Activated CD4-positive, alpha-beta T cell treated with anti-CD3 and anti-CD28 coated beads, Interleukin-2, Interleukin-6, amounts not matched to agents 100 ng/mL and 50 ng/mL, durations not matched to agents 16 hours and 8 hours (primary cell): Measurements from ENCODE around the gene GABBR2.

ENCODE experiments used
- DNase-seq: peaks from one replicate; pipeline ENCODE4 v3.0.0-alpha.2; 2020

GABBR2 gene

DNA sequence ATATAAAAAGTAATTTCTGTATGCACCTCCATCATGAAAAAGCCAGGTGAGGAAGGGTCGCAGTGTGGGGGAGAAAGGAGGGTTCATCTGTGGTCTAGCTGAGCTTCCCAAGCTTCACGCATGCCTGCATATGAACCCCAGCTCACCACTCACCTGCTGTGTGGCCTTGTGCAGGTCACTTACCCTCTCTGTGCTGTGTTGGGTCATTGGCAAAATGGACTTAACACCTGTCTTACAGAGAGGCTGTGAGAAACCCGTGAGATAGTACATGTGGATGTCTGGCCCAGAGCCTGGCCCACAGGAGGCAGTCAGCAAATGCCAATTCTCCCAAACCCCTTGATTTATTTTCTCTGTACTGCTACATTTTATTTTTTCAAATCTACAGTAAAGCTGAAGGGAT is 88.9 kb downstream of the GABBR2 start:
- no peak for DNase-seq

DNA sequence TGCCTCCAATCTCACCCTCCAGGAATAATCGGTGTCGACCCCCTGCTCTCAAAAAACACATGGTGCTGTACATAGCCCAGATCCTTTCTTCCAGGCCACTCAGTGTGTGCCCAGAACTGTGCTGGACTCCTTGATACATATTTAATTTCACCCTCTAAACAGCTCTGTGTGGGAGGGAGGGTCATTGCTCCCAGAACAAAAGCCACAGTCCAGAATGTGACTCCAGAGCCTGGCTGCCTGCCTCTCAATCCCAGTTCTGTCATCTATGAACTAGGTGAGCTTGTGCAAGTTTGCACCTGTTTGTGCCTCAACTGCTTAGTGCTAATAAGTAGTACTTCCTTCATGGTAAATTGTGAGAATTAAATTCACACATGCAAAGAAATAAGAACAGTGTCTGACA is 93.1 kb downstream of the GABBR2 start:
- DNase-seq: no peak

DNA sequence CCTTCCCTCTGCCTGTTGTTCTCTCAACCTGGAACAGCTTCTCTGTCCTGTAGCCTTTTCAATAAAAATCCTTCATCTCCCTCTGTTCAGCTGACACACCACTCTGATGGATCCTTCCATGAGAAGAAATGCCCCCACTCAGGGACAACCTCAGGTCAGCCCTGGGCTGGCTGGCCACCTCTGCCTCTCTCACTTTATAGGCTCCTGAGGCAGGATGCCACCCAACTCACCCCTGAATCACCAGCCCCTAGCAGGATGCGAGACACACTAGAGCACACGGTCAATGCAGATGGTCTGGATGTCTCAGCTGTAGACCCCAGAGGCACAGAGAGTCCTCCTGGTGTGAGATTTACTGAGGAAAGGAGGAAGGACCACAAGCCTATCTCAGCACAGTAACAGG is 93.8 kb downstream of the GABBR2 start:
- no peak for DNase-seq

DNA sequence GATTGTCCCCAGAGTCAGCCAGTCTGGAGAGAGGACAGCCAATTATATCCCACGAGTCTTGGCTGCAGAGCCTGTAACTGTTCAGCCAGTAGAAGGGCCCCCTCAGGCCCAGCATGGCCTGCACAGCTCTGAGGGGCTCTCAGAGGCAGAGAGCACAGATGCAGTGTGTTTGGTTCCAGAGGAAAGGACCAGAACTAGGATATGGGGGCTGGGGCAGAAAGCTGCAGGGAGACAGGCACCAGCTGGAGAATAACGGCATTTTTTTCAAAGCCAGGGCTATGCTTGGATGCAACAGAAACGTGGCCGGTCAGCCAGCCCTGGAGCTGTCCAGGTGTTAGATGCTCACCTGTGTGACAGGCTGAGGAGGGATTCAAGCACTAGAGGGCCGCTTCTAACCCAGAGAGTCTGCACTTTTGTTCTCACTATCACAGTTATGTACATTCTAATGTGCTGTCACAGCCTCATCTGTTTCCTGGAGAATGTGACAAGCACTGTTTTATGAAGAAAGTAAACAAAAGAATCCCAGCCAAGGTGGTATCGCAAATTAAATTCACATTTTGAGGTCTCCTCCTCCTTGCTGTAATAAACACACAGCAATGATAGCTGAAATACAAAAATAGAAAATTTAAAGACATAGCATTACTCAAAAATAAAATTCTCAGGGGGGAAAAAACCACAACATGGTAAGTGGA is 96.5 kb downstream of the GABBR2 start:
- no peak for DNase-seq

DNA sequence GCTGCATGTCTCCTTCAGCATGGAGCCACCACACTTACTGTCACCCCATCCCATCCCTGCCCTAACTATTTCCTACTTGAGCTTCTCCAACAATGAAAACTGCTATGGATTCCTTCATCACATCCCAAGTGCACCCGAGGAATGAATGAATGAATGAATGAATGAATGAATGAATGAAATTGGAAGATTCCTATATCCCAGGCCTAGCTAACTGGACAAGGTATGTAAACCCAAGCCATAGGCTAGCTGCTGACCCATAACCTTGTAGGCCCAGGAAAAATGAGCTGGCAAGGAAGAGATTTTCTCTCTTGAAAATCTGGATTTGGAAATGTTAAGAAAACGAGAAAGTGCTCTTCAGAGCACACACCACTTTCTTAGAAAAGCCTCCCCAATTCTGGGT is 97.4 kb downstream of the GABBR2 start:
- no peak for DNase-seq

DNA sequence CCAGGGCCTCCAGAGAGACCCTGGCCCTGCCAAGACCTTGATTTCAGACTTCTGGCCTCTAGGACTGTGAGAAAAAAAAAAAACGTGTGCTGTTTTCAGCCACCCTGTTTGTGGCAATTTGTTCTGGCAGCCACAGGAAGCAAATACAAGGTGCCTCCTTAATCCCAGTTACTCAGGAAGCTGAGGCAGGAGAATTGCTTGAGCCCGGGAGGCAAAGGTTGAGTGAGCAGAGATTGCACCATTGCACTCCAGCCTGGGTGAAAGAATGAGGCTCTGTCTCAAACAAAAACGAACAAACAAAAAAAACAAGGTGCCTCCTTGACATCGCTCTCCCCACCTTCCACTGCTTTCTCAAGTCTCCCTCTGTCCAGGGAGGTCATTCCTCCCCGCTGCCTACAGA is 98.0 kb downstream of the GABBR2 start:
- DNase-seq: no peak

DNA sequence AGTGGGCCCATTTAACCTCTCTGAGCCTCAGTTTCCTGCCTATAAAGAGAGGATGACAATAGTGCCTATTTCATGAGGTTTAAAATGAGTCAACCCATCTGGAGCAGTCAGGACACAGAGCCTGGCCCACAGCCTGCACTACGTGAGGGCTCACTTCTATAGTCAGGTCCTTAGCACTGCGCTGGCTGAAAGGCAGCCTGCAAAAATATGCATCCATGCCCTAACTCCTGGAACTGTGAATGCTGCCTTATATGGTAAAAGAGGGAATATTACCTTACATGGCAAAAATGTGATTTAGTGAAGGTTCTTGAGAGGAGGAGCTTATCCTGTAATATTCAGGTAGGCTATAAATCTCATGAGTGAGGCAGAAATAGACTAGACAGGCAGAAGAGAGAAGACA is 98.5 kb downstream of the GABBR2 start:
- no peak for DNase-seq

DNA sequence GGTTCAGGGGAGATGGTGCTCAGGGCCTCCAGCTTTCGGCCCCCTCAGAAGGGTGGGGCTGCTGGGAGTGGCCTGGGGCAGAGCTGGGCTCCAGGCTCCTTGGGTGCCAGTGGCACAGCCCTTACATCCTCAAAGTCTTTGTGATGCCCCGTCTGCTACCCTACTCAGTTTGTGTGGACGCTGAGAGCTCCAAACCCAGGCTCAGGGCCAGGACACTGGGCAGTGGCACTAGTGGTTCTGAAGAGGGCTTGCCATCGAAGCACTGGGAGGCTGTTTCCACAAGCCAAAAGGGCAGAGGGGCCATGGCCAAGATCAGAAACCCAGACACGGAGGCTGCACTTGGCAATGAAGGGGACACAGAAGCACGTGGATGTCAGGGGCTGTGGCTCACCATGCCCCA is 99.1 kb downstream of the GABBR2 start:
- DNase-seq: no peak

DNA sequence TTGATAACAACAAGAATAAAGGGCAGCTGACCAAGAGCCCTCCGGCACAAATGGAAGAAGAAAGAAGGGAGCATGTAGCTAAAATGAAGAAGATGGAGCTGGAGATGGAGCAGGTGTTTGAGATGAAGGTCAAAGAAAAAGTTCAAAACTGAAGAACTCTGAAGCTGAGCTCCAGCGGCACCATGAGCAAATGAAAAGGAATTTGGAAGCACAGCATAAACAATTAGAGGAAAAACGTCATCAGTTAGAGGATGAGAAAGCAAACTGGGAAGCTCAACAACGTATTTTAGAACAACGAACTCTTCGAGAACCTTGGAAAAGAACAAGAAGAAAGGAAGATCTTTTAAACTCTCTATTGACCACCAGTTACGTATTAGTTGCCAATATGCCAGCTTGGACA is 100.9 kb downstream of the GABBR2 start:
- no peak for DNase-seq

DNA sequence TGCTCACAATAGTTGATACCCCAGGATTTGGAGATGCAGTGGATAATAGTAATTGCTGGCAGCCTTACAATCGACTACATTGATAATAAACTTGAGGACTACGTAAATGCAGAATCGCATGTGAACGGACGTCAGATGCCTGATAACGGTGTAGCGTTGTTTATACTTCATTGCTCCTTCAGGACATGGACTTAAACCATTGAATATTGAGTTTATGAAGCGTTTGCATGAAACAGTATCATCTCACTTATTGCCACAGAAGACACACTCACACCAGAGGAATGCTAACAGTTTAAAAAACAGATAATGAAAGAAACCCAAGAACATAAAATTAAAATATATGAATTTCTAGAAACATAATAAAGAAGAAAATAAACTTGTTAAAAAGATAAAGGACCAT is 101.6 kb downstream of the GABBR2 start:
- no peak for DNase-seq

DNA sequence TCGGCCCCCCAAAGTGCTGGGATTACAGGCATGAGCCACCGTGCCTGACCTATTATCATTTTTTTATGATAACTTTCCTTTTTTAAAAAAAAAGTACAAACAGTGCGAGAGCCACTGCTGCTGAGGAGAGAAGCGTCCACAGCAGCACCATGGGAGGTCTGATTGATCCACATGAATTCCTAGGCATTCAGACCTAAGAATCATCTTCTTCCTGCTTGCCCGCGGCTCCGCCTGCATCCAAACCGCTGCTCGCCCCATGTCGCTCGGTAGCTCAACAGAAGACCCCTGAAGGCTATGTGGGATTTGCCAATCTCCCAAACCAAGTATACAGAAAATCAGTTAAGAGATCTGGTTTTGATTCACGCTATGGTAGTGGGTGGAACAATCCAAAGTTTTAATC is 102.0 kb downstream of the GABBR2 start:
- no peak for DNase-seq

DNA sequence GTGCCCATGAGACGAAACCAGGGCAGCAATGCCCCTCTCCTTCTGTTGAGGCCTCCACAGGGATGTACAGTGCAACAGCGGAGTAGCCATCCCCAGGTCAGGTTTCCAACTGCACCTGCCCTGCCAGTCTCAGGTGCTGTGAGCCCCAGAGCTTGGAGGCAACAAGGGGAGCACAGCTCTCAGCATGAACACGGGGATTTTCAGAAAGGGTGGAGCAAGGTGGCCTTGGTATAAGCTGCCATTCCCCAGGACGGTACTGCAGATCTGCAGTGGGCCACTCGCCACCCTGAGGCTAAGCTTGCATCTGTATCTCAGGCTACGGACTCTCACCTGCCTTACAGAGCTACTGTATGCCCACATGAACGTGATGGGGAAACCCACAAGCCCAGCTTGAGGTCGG is 103.6 kb downstream of the GABBR2 start:
- DNase-seq: no peak

DNA sequence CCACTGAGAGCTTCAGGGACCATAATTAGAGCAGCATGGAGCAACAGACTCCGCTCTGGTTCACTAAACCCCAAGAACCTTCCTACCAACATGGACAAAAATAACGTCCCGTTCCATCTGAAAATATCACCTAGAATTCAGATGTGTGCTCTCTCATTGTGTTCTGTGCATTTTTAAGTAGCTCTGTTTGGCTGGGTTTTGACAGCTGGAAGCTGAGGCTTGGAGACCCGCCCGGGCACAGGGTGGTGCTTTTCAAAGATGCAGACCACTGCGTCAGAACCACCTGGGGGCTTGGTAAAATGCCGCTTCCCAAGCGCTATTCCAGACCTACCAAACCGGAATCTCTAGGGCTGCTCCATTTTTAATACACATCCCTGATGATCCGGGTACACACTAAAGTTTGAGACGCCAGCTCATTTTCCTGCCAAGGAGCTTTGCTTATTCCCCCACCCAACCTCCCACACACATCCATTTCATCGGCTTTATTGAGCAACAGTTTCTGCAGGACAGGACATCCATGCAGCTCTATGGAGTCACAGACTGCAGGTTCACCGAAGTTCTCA is 104.8 kb downstream of the GABBR2 start:
- DNase-seq: no peak

DNA sequence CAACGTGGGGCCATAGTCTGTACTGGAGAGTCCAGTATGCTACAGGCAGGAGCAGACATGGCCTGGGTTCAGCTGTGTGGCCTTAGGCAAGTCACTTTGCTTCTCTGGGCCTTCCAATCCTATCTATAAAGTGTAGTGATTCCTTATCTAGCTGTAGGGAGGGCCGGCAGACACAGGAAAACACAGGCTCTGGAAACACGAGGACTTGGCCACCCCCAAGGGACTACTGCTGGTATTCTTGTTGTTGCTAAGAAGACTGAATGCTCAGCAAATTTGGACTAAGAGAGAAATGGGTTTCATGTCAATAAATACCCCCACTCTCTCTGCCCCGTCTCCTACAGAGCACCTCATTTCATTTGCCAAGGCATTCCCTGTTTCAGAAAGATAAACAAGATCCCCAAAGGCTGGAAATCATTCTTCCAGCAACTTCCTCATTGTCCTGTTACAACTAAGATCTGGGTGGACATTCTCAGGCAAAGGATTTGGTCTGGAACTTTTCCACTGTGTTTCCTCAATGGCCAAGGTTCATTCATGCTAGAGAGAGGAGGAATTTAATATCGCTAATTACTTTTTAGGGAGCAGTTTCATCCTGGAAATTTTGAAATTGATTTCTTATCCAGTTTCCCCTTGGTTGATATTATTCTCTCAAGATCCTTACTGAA is 105.8 kb downstream of the GABBR2 start:
- DNase-seq: no peak

DNA sequence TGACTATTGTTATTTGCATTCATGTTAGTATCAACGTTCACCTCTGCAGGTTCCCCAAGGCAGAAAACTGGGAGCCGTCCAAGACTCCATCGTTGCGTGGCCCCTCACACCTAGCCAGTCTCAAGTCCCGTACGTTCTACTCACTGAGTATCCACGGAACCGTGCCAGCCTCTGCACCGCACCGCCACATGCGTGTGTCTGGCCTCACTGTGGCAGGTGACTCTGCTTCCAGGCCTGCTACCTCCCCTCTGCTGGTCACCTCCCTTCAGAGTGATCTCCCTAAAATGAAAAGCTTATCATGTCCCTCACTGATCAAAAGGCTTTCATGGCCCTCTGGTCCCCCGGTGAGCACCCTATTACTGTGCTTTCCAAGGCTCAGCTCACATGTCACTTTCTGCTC is 108.1 kb downstream of the GABBR2 start:
- DNase-seq: no peak

DNA sequence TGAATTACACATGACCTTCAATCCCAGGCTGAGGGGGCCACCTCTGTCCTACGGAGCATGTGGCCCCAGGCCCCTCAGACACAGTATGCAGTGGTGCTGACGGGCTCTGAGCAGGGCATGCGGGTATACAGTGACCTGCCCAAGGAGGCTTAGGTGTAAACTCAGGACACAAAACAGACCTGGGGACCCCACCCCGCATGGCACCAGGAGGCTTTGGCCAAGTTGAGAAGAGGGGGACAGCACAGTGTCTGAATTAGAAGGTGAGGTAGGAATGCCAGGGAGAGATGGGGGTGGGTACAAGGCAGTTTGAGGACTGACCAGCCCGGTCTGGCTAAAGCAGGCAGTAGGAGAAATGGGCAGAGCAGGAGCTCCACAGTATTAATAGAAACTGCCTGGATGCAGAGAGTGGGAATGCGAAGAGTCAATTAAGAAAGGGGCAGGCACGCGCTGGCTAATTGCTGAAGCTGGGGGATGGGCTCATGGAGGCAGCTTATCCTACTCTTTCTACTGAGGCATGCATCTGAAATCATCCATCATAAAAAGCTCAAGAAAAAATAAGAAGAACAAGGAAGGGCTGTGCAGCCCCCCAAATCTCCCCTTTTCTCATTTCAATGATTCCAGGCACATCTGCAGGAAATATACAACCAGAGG is 109.0 kb downstream of the GABBR2 start:
- DNase-seq: no peak

DNA sequence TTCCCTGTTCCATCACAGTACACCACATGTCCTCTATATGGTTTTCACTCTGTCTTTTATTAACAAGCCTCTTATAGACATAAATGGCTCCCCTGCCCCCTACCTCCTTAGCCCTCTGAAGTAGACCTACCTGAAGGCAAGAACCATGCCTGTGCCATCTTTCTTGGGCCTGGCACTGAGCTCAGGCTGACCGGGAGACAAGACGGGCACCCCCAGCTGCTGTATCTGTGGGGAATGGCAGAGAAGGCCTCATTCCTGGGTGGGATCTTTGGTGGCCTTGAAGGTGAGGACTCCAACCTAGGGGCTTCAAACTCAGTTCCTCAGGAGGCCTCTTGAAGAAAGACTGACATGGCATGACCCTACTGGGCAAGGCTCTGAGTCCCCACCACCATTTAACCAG is 109.9 kb downstream of the GABBR2 start:
- DNase-seq: no peak

DNA sequence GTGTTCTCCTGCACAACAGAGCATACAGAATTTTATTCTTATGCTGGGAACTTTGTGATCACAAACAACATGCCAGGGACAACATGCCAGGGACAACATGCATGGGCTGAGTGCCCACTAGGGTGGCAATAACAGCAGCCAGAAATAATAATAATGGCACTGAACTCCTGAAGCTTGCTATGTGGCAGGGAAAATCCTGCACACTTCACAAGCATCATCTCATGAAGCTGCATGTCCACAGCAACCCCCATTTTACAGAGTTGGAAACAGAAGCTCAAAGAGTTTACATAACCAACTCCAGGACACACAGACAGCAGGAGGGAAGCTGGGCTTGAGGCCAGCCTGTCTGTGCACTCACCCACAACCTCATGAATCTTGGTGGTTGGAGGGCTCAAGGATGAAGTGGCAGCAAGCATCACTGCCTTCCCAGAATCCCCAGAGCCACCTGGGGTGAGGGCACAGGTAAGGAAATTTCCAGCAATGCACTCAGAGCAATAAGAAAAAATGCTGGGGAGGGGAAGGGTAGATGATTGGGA is 111.4 kb downstream of the GABBR2 start:
- DNase-seq: no peak

DNA sequence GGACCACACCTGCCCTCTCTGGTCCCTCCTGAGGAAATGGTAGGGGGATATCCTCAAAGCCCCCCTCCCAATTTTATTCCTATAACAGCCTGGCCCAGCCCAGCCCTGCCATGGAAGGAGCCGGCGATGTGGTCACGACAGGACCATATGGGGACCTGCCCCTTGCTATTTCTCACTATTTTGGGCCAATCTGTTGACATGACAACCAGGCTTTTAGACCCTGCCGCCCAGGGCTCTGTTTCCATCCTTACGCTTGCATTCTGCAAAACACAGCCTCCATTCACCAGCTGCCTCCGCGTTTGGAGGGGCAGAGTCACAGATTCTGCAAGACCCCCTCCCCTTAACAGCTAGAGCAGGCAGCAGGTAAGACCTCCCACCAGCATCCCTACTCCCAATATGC is 112.2 kb downstream of the GABBR2 start:
- no peak for DNase-seq

DNA sequence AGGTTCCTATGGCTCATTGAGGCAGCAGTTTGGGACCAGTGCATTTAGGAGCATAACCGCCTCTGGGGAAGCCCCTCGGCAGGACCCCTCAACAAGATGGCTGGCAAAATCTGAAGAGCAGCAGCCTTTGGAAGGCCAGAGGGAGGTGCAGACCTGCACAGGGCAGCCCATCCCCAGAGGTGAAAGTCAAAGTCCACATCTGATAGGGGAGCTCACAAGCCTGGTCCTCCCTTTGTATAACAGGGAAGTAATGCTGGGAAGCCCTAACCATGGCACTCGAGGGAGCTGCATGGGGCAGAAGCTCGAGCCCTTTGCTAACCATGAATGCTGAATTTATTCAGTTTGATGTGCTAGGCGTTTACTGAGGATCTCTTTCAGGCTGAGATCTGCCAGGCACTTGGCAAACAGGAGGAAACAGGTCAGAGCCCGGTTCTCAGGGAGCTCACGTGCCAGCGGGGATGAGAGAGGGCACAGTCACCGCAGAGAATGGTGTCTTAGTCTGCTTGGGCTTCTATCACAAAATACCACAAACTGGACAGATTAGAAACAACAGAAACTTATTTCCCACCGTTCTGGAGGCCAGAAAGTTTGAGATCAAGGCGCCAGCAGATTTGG is 114.1 kb downstream of the GABBR2 start:
- no peak for DNase-seq

DNA sequence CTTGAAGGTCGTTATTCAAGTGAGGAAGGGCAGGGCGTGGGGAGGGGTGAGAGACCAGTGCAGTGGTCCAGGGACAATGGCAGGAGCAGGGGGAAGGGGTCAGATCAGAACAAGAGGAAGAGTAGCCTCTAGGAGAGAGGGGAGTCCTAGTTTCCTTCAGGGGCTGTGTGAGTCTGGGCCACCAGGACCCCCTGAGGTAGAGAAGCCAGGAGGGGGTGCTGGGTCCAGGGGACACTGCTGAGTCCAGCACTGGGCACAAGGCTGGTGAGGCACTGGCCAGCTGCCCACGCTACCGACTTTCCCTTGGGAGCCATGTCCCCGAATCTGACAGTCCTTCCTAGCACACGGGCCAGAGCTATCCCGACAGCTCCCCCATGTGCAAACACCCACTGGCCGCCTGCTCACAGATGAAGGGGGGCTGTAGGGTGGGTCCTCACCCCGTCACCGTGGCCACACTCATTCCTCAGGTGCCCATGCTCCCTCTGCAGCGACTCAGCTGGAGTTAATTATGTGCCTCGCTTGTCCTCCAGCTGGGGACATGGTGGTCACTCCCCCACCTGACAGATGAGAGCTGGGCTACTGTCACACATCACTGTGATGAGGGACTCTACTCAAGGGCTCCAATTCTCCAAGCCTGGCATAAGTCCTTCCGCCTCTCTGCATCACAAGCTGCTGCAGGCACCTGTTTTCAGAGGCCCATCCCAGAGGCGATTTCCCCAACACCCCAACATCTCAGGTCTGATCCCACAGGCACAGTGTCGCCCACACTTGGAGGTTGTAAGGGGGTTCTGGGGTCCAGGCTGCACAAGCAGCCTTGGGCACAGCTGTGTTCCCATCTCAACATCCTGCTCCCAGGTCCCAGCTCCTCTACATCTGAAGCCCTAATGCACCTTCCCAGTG is 115.1 kb downstream of the GABBR2 start:
- DNase-seq: no peak

DNA sequence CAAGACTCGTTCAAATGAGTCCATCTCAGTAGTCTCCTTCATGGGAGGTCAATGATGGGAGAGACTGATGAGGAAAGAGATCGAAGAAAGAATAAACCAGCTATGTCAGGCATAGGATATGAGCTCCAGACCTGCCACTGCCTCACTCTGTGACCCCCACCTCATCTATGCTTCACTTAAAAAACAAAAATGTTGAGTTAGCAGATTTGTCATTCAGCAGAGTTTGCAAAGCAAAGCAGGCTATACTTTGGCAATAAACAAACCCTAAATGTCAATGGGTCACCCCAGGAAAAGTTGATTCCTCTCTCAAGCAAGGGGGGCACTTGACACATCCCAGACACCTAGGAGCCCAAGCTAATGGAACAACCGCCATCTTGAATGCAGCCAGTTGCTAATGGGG is 117.0 kb downstream of the GABBR2 start:
- no peak for DNase-seq
